HG03432 (cell line): ENCODE measurements around the gene ZDHHC22.
A peak's percentile ranks its signal among the peaks of the same experiment; 100 is the strongest.
"Not testable (repeated sequence)": the region's sequence is repeated elsewhere in the genome, so short reads cannot be mapped to it uniquely, and the experiment has no call there.

ENCODE experiments used
- ATAC-seq: cut with Tn5 transposase; IDR thresholded peaks from one replicate; pipeline ENCODE4 v1.9.1; 2021; ENCODE audit warnings: mild to moderate bottlenecking, moderate library complexity; ENCODE audit not compliant: unreplicated experiment

Gene ZDHHC22

GRCh38 chr14:77141214-77142004 lies at the start of gene ZDHHC22:
TSS of gene ZDHHC22 (minus strand) at chr14:77141791. CDS start at chr14:77139738, 2,053 bp downstream.
- ATAC-seq, result no peak

GRCh38 chr14:77190977-77191376 lies 49.4 kb upstream of the ZDHHC22 start:
- no peak for ATAC-seq

- no peak for ATAC-seq
Measured at GRCh38 chr14:77189479-77189878, 47.9 kb upstream of the ZDHHC22 start.

- no peak for ATAC-seq
Measured at GRCh38 chr14:77187649-77188012, 46.0 kb upstream of the ZDHHC22 start.

GRCh38 chr14:77186911-77187648 lies 45.5 kb upstream of the ZDHHC22 start:
- ATAC-seq, result no peak

- no peak for ATAC-seq
Measured at GRCh38 chr14:77185093-77185465, 43.5 kb upstream of the ZDHHC22 start.

GRCh38 chr14:77184396-77185092 lies 43.0 kb upstream of the ZDHHC22 start:
- no peak for ATAC-seq

GRCh38 chr14:77183896-77184295 lies 42.3 kb upstream of the ZDHHC22 start:
- no peak for ATAC-seq

- peak; percentile 77 for ATAC-seq
Measured at GRCh38 chr14:77181603-77182437, 40.2 kb upstream of the ZDHHC22 start, which contains the start of gene TMEM63C. TSS of gene TMEM63C (plus strand) at chr14:77181798. CDS start at chr14:77218814, 37,016 bp downstream.

- peak; percentile 18 for ATAC-seq
Measured at GRCh38 chr14:77180726-77181602, 39.4 kb upstream of the ZDHHC22 start.

- no peak for ATAC-seq
Measured at GRCh38 chr14:77178656-77179055, 37.1 kb upstream of the ZDHHC22 start.

- no peak for ATAC-seq
Measured at GRCh38 chr14:77177702-77178101, 36.1 kb upstream of the ZDHHC22 start.

- no peak for ATAC-seq
Measured at GRCh38 chr14:77175843-77176242, 34.3 kb upstream of the ZDHHC22 start.

- ATAC-seq, result not testable (repeated sequence)
Measured at GRCh38 chr14:77173911-77174617, 32.5 kb upstream of the ZDHHC22 start.

- ATAC-seq, result no peak
Measured at GRCh38 chr14:77172916-77173315, 31.3 kb upstream of the ZDHHC22 start.

GRCh38 chr14:77170045-77170444 lies 28.5 kb upstream of the ZDHHC22 start:
- no peak for ATAC-seq

- ATAC-seq, result no peak
Measured at GRCh38 chr14:77161011-77161410, 19.4 kb upstream of the ZDHHC22 start.

GRCh38 chr14:77158882-77159255 lies 17.3 kb upstream of the ZDHHC22 start:
- no peak for ATAC-seq
